GM12878 (cell line): Measurements from ENCODE around the gene TRDN. TPM values are rescaled to one million over a fixed set of nuclear protein-coding genes. Genes with fewer than 3 reads are reported as not detected.

ENCODE experiments used
- ATAC-seq: fragments of 200-7000 bp; cut with Tn5 transposase; 3 replicates; pipeline ENCODE4 v1.9.1; 2020; ENCODE audit warnings: mild to moderate bottlenecking, moderate library complexity
- BruUV-seq: library from RNA; stranded (reverse); fragments of 400-500 nt; replicated peaks from 2 replicates; lab custom pipeline; 2021; lab: Mats Ljungman, UMichigan
- CTCF ChIA-PET: fragments of 300-600 bp; sonication (Branson Sonifier 250); formaldehyde crosslinking; extraction: SDS; loops from one replicate; lab custom pipeline; 2021; ENCODE audit warnings: inconsistent platforms; lab: Yijun Ruan, JAX
- POLR2A ChIA-PET: fragments of 350-600 bp; formaldehyde crosslinking; extraction: SDS; loops from one replicate; lab custom pipeline; 2021; ENCODE audit warnings: inconsistent platforms; lab: Charles Lee
- RAD21 ChIA-PET: fragments of 300-600 bp; sonication (Branson Sonifier 250); formaldehyde crosslinking; loops from one replicate; lab custom pipeline; 2023; ENCODE audit warnings: antibody characterized with exemption; ENCODE audit not compliant: unreplicated experiment; lab: Charles Lee
- SMC1A ChIA-PET: fragments of 300-600 bp; sonication (Branson Sonifier 250); formaldehyde crosslinking; loops from one replicate; lab custom pipeline; 2023; ENCODE audit not compliant: unreplicated experiment, uncharacterized antibody; lab: Charles Lee
- DNase-seq: peaks from one replicate; pipeline ENCODE4 v3.0.0-alpha.2; 2011; ENCODE audit warnings: low read depth, low spot score
- FAIRE-seq: peaks from 3 replicates; lab custom pipeline; 2011; peaks lifted over from hg19 to GRCh38; lab: Jason Lieb, UNC
- H2AFZ ChIP-seq: 2 replicates; pipeline ENCODE4 v1.6.0; 2011; ENCODE audit warnings: low read depth, low read length, control low read depth; ENCODE audit not compliant: control insufficient read depth
- H3K27ac ChIP-seq: 2 replicates; pipeline ENCODE4 v1.5.1; 2011; ENCODE audit warnings: control low read depth; ENCODE audit not compliant: control insufficient read depth, insufficient read depth
- H3K27me3 ChIP-seq, 2 experiments: replicated peaks in 1 of 2; 2 replicates each; pipeline versions ENCODE4 v1.6.0 to v1.6.1; 2011; ENCODE audit warnings: low read length in 1 of 2; ENCODE audit not compliant: control insufficient read depth in 2 of 2, insufficient read depth in 2 of 2
- H3K36me3 ChIP-seq, 2 experiments: 2 replicates each; pipeline ENCODE4 v1.5.1; 2011; ENCODE audit warnings: low read length in 1 of 2; ENCODE audit not compliant: control insufficient read depth in 2 of 2, insufficient read depth in 2 of 2
- H3K4me1 ChIP-seq: 2 replicates; pipeline ENCODE4 v1.6.1; 2011; ENCODE audit warnings: mild to moderate bottlenecking, low read length, moderate library complexity, mixed read lengths; ENCODE audit not compliant: control insufficient read depth, insufficient read depth
- H3K4me2 ChIP-seq: 2 replicates; pipeline ENCODE4 v1.6.0; 2011; ENCODE audit warnings: control low read depth; ENCODE audit not compliant: control insufficient read depth, insufficient read depth
- H3K4me3 ChIP-seq: fragments of 200-600 bp; sonication (generic); 2 replicates; pipeline ENCODE4 v1.5.1; 2016
- H3K79me2 ChIP-seq: 2 replicates; pipeline ENCODE4 v1.6.0; 2011; ENCODE audit warnings: low read length; ENCODE audit not compliant: control insufficient read depth, insufficient read depth
- H3K9ac ChIP-seq: 2 replicates; pipeline ENCODE4 v1.8.0; 2011; ENCODE audit warnings: low read length, control low read depth, mixed read lengths; ENCODE audit not compliant: control insufficient read depth, insufficient read depth
- H3K9me3 ChIP-seq: replicated peaks from 3 replicates; pipeline ENCODE4 v1.5.1; 2011; ENCODE audit warnings: mild to moderate bottlenecking, low read length; ENCODE audit not compliant: control insufficient read depth, insufficient read depth
- H4K20me1 ChIP-seq: 2 replicates; pipeline ENCODE4 v1.6.0; 2011; ENCODE audit not compliant: control insufficient read depth, insufficient read depth
- BRCA1 ChIP-seq: IDR thresholded peaks from 2 replicates; pipeline ENCODE4 v1.6.1; 2011; ENCODE audit warnings: low read depth, low read length, improper control_type of control experiment
- E4F1 ChIP-seq: fragments of 450-650 bp; IDR thresholded peaks from 2 replicates; pipeline ENCODE4 v1.6.1; 2018; ENCODE audit warnings: borderline replicate concordance, mild to moderate bottlenecking; ENCODE audit not compliant: partially characterized antibody
- ELK1 ChIP-seq: IDR thresholded peaks from 2 replicates; pipeline ENCODE4 v1.6.1; 2012; ENCODE audit warnings: low read depth, low read length, improper control_type of control experiment
- FOXK2 ChIP-seq: fragments of 450-650 bp; IDR thresholded peaks from 2 replicates; pipeline ENCODE4 v1.6.1; 2017; ENCODE audit warnings: mild to moderate bottlenecking, moderate library complexity
- KAT2A ChIP-seq: conservative IDR thresholded peaks from 2 replicates; pipeline ENCODE4 v1.6.1; 2011; ENCODE audit warnings: low read depth, low read length; ENCODE audit not compliant: control insufficient read depth
- NBN ChIP-seq: fragments of 450-650 bp; IDR thresholded peaks from 2 replicates; pipeline ENCODE4 v1.6.1; 2016
- SIX5 ChIP-seq: IDR thresholded peaks from 2 replicates; pipeline ENCODE4 v1.6.1; 2011; ENCODE audit warnings: mild to moderate bottlenecking, low read depth, low read length, moderate library complexity; ENCODE audit not compliant: severe bottlenecking
- SP1 ChIP-seq: IDR thresholded peaks from one replicate; pipeline ENCODE4 v1.6.1; 2011; ENCODE audit warnings: low read depth, low read length
- SPI1 ChIP-seq: IDR thresholded peaks from 2 replicates; pipeline ENCODE4 v1.6.1; 2011; ENCODE audit warnings: low read depth, mild to moderate bottlenecking, low read length, moderate library complexity, borderline replicate concordance; ENCODE audit not compliant: insufficient read depth
- STAT3 ChIP-seq: IDR thresholded peaks from 2 replicates; pipeline ENCODE4 v1.6.1; 2011; ENCODE audit warnings: low read depth, low read length, improper control_type of control experiment
- TCF3 ChIP-seq: IDR thresholded peaks from 2 replicates; pipeline ENCODE4 v1.6.1; 2012; ENCODE audit warnings: low read depth, mild to moderate bottlenecking, low read length, borderline replicate concordance; ENCODE audit not compliant: insufficient read depth
- ZNF274 ChIP-seq: IDR thresholded peaks from one replicate; pipeline ENCODE4 v1.8.0; 2011; ENCODE audit not compliant: insufficient read length, insufficient read depth
- ZNF384 ChIP-seq: IDR thresholded peaks from 2 replicates; pipeline ENCODE4 v1.6.1; 2012; ENCODE audit warnings: low read depth, mild to moderate bottlenecking, low read length, improper control_type of control experiment, borderline replicate concordance
- ZZZ3 ChIP-seq: IDR thresholded peaks from 2 replicates; pipeline ENCODE4 v1.6.1; 2011; ENCODE audit warnings: low read depth; ENCODE audit not compliant: control insufficient read depth, insufficient read length
- in situ Hi-C: fragments of 300-500 bp; cut with MboI; formaldehyde crosslinking; loops from 9 replicates; pipeline ENCODE4 v1.14.3; 2018; ENCODE audit warnings: mixed read lengths
- intact Hi-C: fragments of 100-400 bp; cut with micrococcal nuclease; formaldehyde crosslinking; loops from one replicate; pipeline ENCODE4 v1.14.2; 2022; ENCODE audit not compliant: unreplicated experiment
- polyA plus RNA-seq, 11 experiments: library from polyadenylated mRNA; depleted of rRNA in 4 of 11; unstranded in 6 of 11; stranded (reverse) in 5 of 11; fragments of >200 nt; fragmentation: Nextera tagmentation in 4 of 11; fragmentation: Illumina TruSeq in 1 of 11; extraction: Ambion mirVana in 4 of 11; extraction: Trizol in 1 of 11; gene quantifications; 1 replicate in 1 of 11; 2 replicates in 10 of 11; pipeline versions ENCODE4 v1.2.1 to v1.2.3, GENCODE V29; 2011 to 2016; ENCODE audit warnings: inconsistent platforms in 2 of 11, missing spikeins in 2 of 11, low read depth in 1 of 11
- total RNA-seq, 4 experiments: library from RNA; depleted of rRNA in 3 of 4; stranded (reverse); fragments of >200 nt in 3 of 4; fragmentation: Illumina TruSeq in 1 of 4; extraction: Trizol in 1 of 4; gene quantifications; 2 replicates each; pipeline versions ENCODE4 v1.2.1 to v1.2.3, GENCODE V29; 2013 to 2021
- TF ChIP-seq, protein P1 (sequence below): fragments of 450-650 bp; IDR thresholded peaks from 2 replicates; pipeline ENCODE4 v1.6.1; 2017; ENCODE audit warnings: low read depth, mild to moderate bottlenecking, moderate library complexity
- TF ChIP-seq, protein P2 (sequence below): IDR thresholded peaks from 2 replicates; pipeline ENCODE4 v1.6.1; 2011; ENCODE audit warnings: mild to moderate bottlenecking, low read depth, low read length, moderate library complexity; ENCODE audit not compliant: insufficient replicate concordance
- TF ChIP-seq, protein P3 (sequence below): fragments of 450-650 bp; IDR thresholded peaks from 2 replicates; pipeline ENCODE4 v1.6.1; 2017; ENCODE audit warnings: mild to moderate bottlenecking

Gene TRDN
- total and polyA plus RNA-seq, 10 of the 15 experiments (the other 5 are each of a cell fraction or from before 2014, with no cell fraction given): not detected

DNA sequence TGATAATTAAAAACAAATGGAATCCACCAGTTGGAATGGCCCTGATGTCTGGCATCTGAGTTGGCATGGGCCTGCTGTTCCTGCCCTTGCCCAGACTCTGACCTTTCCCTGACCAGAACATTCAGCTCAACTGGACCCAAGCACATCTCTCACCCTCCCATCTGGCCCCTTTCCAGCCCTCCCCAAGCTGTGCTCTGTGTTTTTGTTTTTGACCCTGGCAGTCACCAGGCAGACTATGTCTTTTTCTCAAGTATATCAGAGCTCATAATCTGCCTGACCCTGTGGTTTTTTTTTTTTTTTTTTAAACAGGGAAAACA, 117.6 kb downstream of the TRDN start:
- Histone ChIP-seq H4K20me1 (no peaks in the 10 kb centered on the region), H3K4me1 (no peaks in the 10 kb centered on the region), H3K27ac (no peak overlapping the region), H3K36me3 (no peaks in the 10 kb centered on the region), H3K4me3 (no peak overlapping the region), H3K27me3 (no peaks in the 10 kb centered on the region), H2AFZ (no peak overlapping the region), H3K9me3 (no peaks in the 10 kb centered on the region), H3K79me2 (no peaks in the 10 kb centered on the region), H3K4me2 (no peak overlapping the region), H3K9ac (no peak overlapping the region)
- no peak for FAIRE-seq
- in situ Hi-C loops: no loop called here
- no peak for ATAC-seq
- RAD21 ChIA-PET: interaction anchor here (2.4 kb wide), 1 partner anchor 196 kb away, joined by 6 read pairs; no protein-coding TSS in a partner anchor
- no TSS peak for BruUV-seq
- POLR2A ChIA-PET: no interaction called here
- SMC1A ChIA-PET: interaction anchor here (0.6 to 1.3 kb wide), 2 partner anchors 10 to 629 kb away, joined by 3 read pairs; no protein-coding TSS in a partner anchor
- intact Hi-C loops: no loop called here
- CTCF ChIA-PET: interaction anchor here (1.0 kb wide), 1 partner anchor 11 kb away, joined by 4 read pairs; no protein-coding TSS in a partner anchor
- no peak for DNase-seq
- TF ChIP-seq ZNF274: no peak
- no peak for TF ChIP-seq TCF3
- TF ChIP-seq, protein P1, sequence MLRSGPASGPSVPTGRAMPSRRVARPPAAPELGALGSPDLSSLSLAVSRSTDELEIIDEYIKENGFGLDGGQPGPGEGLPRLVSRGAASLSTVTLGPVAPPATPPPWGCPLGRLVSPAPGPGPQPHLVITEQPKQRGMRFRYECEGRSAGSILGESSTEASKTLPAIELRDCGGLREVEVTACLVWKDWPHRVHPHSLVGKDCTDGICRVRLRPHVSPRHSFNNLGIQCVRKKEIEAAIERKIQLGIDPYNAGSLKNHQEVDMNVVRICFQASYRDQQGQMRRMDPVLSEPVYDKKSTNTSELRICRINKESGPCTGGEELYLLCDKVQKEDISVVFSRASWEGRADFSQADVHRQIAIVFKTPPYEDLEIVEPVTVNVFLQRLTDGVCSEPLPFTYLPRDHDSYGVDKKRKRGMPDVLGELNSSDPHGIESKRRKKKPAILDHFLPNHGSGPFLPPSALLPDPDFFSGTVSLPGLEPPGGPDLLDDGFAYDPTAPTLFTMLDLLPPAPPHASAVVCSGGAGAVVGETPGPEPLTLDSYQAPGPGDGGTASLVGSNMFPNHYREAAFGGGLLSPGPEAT: no peak
- no peak for TF ChIP-seq ZZZ3
- no peak for TF ChIP-seq SP1
- TF ChIP-seq ZNF384: no peak
- TF ChIP-seq SPI1: no peak
- no peak for TF ChIP-seq ELK1
- no peak for TF ChIP-seq NBN
- no peak for TF ChIP-seq BRCA1
- no peak for TF ChIP-seq FOXK2
- no peak for TF ChIP-seq KAT2A
- TF ChIP-seq STAT3: no peak
- TF ChIP-seq, protein P2, sequence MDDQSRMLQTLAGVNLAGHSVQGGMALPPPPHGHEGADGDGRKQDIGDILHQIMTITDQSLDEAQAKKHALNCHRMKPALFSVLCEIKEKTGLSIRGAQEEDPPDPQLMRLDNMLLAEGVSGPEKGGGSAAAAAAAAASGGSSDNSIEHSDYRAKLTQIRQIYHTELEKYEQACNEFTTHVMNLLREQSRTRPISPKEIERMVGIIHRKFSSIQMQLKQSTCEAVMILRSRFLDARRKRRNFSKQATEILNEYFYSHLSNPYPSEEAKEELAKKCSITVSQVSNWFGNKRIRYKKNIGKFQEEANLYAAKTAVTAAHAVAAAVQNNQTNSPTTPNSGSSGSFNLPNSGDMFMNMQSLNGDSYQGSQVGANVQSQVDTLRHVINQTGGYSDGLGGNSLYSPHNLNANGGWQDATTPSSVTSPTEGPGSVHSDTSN: no peak
- TF ChIP-seq E4F1: no peak
- TF ChIP-seq SIX5: no peak
- TF ChIP-seq, protein P3, sequence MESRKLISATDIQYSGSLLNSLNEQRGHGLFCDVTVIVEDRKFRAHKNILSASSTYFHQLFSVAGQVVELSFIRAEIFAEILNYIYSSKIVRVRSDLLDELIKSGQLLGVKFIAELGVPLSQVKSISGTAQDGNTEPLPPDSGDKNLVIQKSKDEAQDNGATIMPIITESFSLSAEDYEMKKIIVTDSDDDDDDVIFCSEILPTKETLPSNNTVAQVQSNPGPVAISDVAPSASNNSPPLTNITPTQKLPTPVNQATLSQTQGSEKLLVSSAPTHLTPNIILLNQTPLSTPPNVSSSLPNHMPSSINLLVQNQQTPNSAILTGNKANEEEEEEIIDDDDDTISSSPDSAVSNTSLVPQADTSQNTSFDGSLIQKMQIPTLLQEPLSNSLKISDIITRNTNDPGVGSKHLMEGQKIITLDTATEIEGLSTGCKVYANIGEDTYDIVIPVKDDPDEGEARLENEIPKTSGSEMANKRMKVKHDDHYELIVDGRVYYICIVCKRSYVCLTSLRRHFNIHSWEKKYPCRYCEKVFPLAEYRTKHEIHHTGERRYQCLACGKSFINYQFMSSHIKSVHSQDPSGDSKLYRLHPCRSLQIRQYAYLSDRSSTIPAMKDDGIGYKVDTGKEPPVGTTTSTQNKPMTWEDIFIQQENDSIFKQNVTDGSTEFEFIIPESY: no peak
